Stimulated activated CD8-positive, alpha-beta memory T cell treated with anti-CD3 and anti-CD28 coated beads, Interleukin-4, amount 100 ng/mL, for 24 hours (primary cell): ENCODE data around the gene HEYL.

Experiments
- DNase-seq: peaks from one replicate; pipeline ENCODE4 v3.0.0-alpha.2; 2020; ENCODE audit warnings: low read depth

HEYL gene

DNA sequence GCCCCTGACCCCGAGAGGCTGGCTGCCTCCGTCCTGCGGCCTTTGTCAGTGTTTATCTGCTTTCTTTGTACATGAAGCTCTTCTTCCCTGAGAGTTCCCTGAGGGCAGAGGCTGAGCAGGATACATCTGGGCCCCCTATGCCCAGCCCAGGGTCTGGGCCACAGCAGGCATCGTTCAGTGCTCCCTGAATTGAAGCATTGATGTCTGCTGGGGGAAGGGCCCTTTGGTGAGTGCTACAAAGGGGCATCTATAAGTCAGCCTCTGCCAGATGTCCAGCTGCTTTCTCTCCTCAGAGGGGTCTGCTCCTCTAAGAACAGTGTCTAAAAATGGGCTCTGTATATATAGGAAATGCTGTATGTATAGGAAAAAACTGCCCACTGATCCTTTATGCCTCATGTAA, 2.1 kb downstream of the HEYL start:
- DNase-seq = no peak

DNA sequence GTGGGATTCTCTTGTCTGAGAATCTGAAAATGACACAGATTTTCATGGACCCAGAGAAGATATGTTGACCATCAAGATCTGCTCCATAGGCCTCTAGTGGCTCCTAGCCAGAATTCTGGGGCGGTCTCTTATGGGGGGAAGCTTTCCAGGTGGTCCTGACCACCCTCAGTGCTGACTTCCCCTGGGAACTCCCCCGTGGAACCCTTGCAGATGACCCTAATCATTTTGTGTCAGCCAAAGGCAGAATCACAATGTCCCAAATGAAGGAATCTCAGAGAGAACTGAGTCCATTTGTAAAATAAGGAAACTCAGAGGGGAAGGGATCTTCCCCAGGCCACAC, 3.6 kb downstream of the HEYL start:
- DNase-seq = no peak

DNA sequence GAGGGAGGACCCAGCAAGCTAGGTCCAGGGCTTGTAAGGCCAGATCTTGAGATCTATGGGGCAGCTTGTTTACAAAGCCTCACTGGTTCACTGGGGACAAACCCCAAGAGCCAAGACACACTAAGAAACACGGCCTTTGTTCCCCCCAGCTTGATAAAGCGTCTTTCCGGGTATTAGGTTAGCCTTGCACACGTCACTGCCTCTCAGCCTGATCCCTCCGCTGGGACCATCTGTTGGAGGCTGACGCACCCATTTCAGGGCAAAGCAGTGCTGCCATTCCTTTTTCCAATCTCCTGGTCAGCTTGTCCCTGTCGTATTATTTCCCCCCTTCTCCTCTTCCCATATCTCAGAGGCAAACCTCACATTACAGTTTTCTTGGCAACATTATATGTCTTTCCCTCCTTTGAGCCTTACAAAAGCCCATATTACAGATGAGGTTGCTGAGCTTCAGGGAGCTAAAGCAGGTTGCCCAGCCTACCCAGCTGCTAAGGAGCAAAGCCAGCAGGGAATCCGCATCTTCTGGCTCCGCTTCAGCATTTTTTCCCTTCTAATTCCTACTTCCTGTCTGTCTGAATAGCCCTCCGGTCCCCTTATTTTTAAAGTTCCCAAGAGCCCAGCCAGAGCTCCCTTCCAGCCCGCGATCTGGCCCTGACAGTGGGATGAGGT, 4.1 kb downstream of the HEYL start:
- no peak for DNase-seq

- no peak for DNase-seq
These were observed 6.0 kb downstream of the HEYL start for GRCh38 chr1:39633422-39633821.

- no peak for DNase-seq
These were observed 6.6 kb downstream of the HEYL start for GRCh38 chr1:39632682-39633417.

DNA sequence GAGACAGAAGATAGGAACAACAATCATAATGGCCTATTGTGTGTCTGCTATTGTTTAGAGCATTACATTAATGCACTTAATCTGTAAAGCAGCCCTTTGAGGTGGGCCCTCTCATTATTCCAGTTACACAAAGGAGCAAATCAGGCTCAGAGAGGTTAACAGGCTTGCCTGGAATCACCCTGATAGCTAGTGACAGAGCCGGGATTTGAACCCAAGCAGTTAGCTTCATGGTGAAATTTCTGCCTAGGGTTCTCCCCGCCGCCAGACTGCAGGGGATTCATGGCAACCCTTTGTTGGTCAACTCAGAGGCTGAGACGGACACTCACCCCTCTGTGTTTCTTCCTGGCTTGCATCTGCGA, 7.1 kb downstream of the HEYL start:
- DNase-seq = no peak

GRCh38 chr1:39631361-39632322, 7.8 kb downstream of the HEYL start:
- no peak for DNase-seq

- DNase-seq = no peak
These were observed 10.6 kb downstream of the HEYL start for GRCh38 chr1:39628807-39629350.

- no peak for DNase-seq
These were observed 12.8 kb downstream of the HEYL start for GRCh38 chr1:39626646-39627045.

- DNase-seq = no peak
These were observed 13.8 kb downstream of the HEYL start for GRCh38 chr1:39625462-39626273.

DNA sequence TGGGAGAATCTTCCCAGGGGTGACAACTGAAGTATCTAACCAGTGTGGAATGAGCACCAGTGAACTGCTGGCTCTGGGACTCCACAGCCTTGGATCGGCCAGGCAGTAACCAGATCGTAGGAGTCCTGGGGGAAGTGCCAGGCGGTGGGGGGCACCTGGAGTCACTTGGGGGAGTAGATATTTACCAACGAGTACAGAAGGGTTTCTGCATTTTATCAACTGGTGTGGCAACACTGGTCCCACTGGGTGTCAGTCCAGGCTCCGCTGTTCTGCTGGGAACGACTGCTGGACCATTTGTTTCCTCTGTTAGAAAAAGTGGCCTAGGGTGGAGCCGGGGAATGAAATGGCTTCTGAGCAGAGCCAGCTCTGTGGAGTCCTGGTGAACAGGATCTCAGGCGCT, 14.4 kb downstream of the HEYL start:
- no peak for DNase-seq

DNA sequence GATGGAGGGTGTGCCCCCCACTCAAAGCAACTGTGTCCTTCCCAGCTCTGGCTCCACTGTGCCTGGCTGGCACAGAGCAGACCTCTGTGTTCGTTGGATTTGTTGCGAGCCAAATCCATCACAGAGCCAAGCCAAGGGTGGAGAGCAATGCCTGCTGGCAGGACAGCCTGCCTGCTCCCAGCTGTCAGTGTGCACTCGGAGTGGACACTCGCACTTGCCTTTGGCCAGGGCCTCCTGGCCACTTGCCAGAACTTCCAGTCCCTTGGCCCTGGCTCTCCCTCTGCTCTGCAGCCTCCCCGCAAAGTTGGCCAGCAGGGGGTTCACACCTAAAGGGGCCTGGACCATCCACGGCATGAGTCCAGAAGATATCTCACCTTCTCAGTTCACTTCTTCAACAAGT, 16.4 kb downstream of the HEYL start:
- DNase-seq = no peak

- no peak for DNase-seq
These were observed 17.0 kb downstream of the HEYL start for GRCh38 chr1:39622427-39622826.

- DNase-seq = no peak
These were observed 18.7 kb downstream of the HEYL start for GRCh38 chr1:39620659-39621165.

DNA sequence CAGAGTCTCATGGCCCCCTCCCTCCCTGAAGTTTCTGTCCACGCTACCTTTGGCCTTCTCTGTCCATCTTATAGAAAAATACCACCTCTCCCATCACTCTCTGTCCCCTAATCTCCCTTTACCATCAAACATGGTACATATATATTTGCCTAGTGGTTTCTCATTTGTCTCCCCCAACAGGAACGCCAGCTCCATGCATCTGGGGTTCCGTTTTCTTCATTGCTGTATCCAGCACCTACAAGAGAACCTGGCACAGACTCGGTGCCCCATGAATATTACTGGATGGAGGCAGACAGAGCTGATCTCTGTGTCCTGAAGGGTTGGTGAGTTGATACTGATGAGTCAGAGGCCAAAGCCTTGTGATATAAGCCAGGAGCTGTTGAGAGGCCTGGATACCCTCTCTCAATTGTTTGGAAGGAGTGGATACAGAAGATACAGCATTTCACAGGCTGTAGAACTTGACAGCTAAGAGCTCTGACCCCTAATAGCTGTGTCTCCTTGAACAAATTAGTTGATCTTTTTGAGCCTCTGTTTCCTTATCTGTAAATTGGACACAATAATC, 21.9 kb downstream of the HEYL start:
- DNase-seq = no peak

DNA sequence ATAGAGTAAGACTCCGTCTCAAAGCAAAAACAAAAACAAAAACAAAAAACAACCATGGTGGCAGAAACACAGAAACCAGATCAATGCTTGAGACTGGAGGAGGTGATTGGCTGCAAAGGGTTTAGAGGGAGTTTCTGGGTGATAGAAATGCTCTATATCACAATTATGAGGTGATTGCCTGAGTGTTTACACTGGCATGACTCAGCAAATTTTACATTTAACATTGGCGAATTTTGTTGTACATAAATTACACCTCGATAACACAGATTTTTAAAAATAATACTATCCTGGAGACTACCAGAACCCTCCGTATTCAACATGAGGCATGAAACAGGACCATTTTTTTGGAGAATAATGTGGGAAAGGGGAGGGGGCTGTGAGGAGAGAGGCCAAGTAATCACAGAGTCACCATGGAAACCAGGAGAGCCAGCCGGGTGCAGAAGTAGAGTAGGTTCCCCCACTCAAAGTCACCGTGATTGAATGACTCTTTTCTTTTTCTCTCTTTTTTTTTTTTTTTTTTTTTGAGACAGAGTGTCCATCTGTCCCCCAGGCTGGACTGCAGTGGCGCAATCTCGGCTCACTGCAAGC, 24.3 kb downstream of the HEYL start:
- no peak for DNase-seq

DNA sequence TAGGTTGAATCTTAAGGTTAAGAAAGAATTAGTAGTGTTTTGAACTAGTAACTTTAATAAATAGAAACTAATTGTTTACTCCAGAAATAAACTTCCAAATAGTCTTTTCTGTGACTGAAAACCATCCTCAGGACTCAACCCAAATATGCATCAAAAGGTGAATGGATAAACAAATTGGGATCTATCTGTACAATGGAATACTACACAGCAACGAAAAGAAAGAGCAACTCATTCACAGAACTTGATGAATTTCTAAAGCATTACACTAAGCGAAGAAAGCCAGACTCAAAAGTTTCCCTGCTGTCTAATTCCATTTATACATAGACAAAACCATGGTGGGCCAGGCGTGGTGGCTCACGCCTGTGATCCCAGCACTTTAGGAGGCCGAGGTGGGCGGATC, 25.0 kb downstream of the HEYL start:
- DNase-seq = no peak

GRCh38 chr1:39613250-39613649, 26.2 kb downstream of the HEYL start:
- no peak for DNase-seq

GRCh38 chr1:39609618-39610331, 29.7 kb downstream of the HEYL start:
- peak; percentile 73 for DNase-seq

GRCh38 chr1:39608921-39609320, 30.5 kb downstream of the HEYL start:
- no peak for DNase-seq
